GM06990 (cell line): ENCODE data around the gene IQCK.

ENCODE experiments used
- DNase-seq: peaks from one replicate; pipeline ENCODE4 v3.0.0-alpha.2; 2011; ENCODE audit not compliant: insufficient read length; ENCODE audit errors: extremely low read depth
- H3K27me3 ChIP-seq: replicated peaks from 2 replicates; pipeline ENCODE4 v1.6.0; 2011; ENCODE audit warnings: low read length; ENCODE audit not compliant: control insufficient read depth, insufficient read depth
- H3K36me3 ChIP-seq: 2 replicates; pipeline ENCODE4 v1.5.1; 2011; ENCODE audit warnings: low read length; ENCODE audit not compliant: control insufficient read depth, insufficient read depth
- H3K4me3 ChIP-seq: replicated peaks from 2 replicates; pipeline ENCODE4 v1.5.1; 2011; ENCODE audit warnings: low read depth, mild to moderate bottlenecking, control low read depth, low read length
- CTCF ChIP-seq: IDR thresholded peaks from 2 replicates; pipeline ENCODE4 v1.5.1; 2011; ENCODE audit warnings: low read length, control low read depth, mild to moderate bottlenecking, inconsistent platforms; ENCODE audit not compliant: insufficient read depth, poor library complexity, severe bottlenecking

IQCK gene

GRCh38 chr16:19876501-19877059 lies 158.5 kb downstream of the IQCK start:
- DNase-seq, result no peak
- Histone ChIP-seq H3K27me3 (no peaks in the 10 kb centered on the region), H3K36me3 (no peaks in the 10 kb centered on the region), H3K4me3 (no peak overlapping the region)
- TF ChIP-seq CTCF, result no peak

- H3K36me3 ChIP-seq, result no peaks in the 10 kb centered on the region
- TF ChIP-seq CTCF, result no peak
- no peak for DNase-seq
Measured at GRCh38 chr16:19878757-19879156, 160.7 kb downstream of the IQCK start.

GRCh38 chr16:19879241-19879792 lies 161.2 kb downstream of the IQCK start:
- no peaks in the 10 kb centered on the region for H3K36me3 ChIP-seq
- no peak overlapping the region for H3K4me3 ChIP-seq
- H3K27me3 ChIP-seq, result no peaks in the 10 kb centered on the region; the same call in none of the 2 replicates
- no peak for TF ChIP-seq CTCF
- DNase-seq, result no peak

More at GRCh38 chr16:19878757-19879156, 160.7 kb downstream of the IQCK start:
- Histone ChIP-seq H3K27me3 (no peaks in the 10 kb centered on the region; the same call in none of the 2 replicates), H3K4me3 (no peak overlapping the region)

GRCh38 chr16:19881028-19881427 lies 163.0 kb downstream of the IQCK start:
- no peak for TF ChIP-seq CTCF
- Histone ChIP-seq H3K36me3 (no peaks in the 10 kb centered on the region), H3K4me3 (no peak overlapping the region), H3K27me3 (no peaks in the 10 kb centered on the region; the same call in none of the 2 replicates)
- DNase-seq, result no peak

- Histone ChIP-seq H3K36me3 (no peaks in the 10 kb centered on the region), H3K4me3 (no peak overlapping the region)
- TF ChIP-seq CTCF, result no peak
Measured at GRCh38 chr16:19881783-19882182, 163.7 kb downstream of the IQCK start.

More at GRCh38 chr16:19881783-19882182, 163.7 kb downstream of the IQCK start:
- no peaks in the 10 kb centered on the region; the same call in none of the 2 replicates for H3K27me3 ChIP-seq
- DNase-seq, result no peak
